ENCODE data around the gene THSD7A. TPM values are rescaled to one million over a fixed set of nuclear protein-coding genes. Genes with fewer than 3 reads are reported as not detected.

The THSD7A gene
- total and polyA plus RNA-seq, 2 of the 13 experiments (the other 11 are each of a cell fraction or from before 2014, with no cell fraction given), result 0.01 to 0.07 TPM

- TF ChIP-seq KIAA2018 (CRISPR knock-in tag; IDR thresholded peaks at IDR 0.05; ENCODE audit: borderline replicate concordance), result no peak
Measured at GRCh38 chr7:11841657-11842056, 9.7 kb upstream of the THSD7A start (continued).

- no peak for DNase-seq (ENCODE audit: low spot score)
- no TSS peak for BruUV-seq (replicated peaks)
- Histone ChIP-seq H3K9me3 (ENCODE audit: low read length) (no peaks in the 10 kb centered on the region), H3K36me3 (replicated peaks in 1 of 2; ENCODE audit: control insufficient read depth in 1 of 2, insufficient read depth in 2 of 2, low read length in 2 of 2) (no peaks in the 10 kb centered on the region), H4K20me1 (ENCODE audit: insufficient read depth, low read length) (no peaks in the 10 kb centered on the region), H3K4me3 (replicated peaks in 1 of 3; ENCODE audit: insufficient read depth in 1 of 3, low read depth in 2 of 3, low read length in 3 of 3) (no peak overlapping the region), H3K27me3 (ENCODE audit: control insufficient read depth in 1 of 2, insufficient read depth in 2 of 2, low read length in 2 of 2) (peaks cover 0 to 13% of the 10 kb centered on the region in 2 experiments; a peak in 2 of 5 replicates), H3K79me2 (ENCODE audit: insufficient read depth, low read length) (no peaks in the 10 kb centered on the region), H3K9ac (ENCODE audit: insufficient read depth, low read depth, low read length) (no peak overlapping the region), H2AFZ (ENCODE audit: low read length) (no peak overlapping the region), H3K4me2 (ENCODE audit: low read depth, low read length) (no peak overlapping the region), H3K27ac (ENCODE audit: extremely low read length, insufficient read depth, low read length) (no peak overlapping the region), H3K4me1 (ENCODE audit: insufficient read depth, low read length) (0 out of 2 replicates have a peak, but pooled peaks cover 6% of the 10 kb centered on the region)
- no peak for ATAC-seq
- TF ChIP-seq STAG1 (CRISPR knock-in tag; IDR thresholded peaks at IDR 0.05), result peak; percentile 38
- TF ChIP-seq ZFP37 (CRISPR knock-in tag; IDR thresholded peaks at IDR 0.05; ENCODE audit: borderline replicate concordance), result no peak
- TF ChIP-seq E2F2 (CRISPR knock-in tag; IDR thresholded peaks at IDR 0.05; ENCODE audit: borderline replicate concordance), result no peak
- no peak for TF ChIP-seq ZNF672 (CRISPR knock-in tag; IDR thresholded peaks at IDR 0.05)
- no peak for TF ChIP-seq CHD2 (IDR thresholded peaks at IDR 0.05; ENCODE audit: low read depth, low read length)
- TF ChIP-seq JUND (CRISPR knock-in tag; IDR thresholded peaks at IDR 0.05), result no peak
- in situ Hi-C loops (cut with HindIII; ENCODE audit: extremely low pct_ligation_motif_present, low pct_unique_long_range_greater_than_20kb) (loop anchor here (25.0 kb wide), 1 partner anchor 652 kb away; no protein-coding TSS in a partner anchor), intact Hi-C loops (cut with micrococcal nuclease; ENCODE audit: unreplicated experiment) (loop anchor here (5.0 to 10.0 kb wide), 2 partner anchors 487 to 660 kb away; no protein-coding TSS in a partner anchor)
- ChIA-PET POLR2A (no interaction called here), CTCF (ENCODE audit: low intra/inter-chr PET ratio, low total read pairs) (no interaction called here)
- no peak for FAIRE-seq
Measured at GRCh38 chr7:11835260-11835659, 3.3 kb upstream of the THSD7A start.
